Hepatocyte (in vitro differentiated cells): ENCODE measurements around the gene ATP8A2. TPM values are rescaled to one million over a fixed set of nuclear protein-coding genes. Genes with fewer than 3 reads are reported as not detected.

ENCODE experiments used
- DNase-seq: peaks from one replicate; pipeline ENCODE4 v3.0.0-alpha.2; 2016; ENCODE audit warnings: low spot score
- H2AFZ ChIP-seq: fragments of 200-600 bp; sonication (generic); 2 replicates; pipeline ENCODE4 v1.6.0; 2016; ENCODE audit warnings: antibody characterized with exemption, mild to moderate bottlenecking
- H3K27ac ChIP-seq: fragments of 200-600 bp; sonication (generic); 2 replicates; pipeline ENCODE4 v1.5.1; 2016; ENCODE audit warnings: mild to moderate bottlenecking
- H3K27me3 ChIP-seq: fragments of 200-600 bp; sonication (generic); 2 replicates; pipeline ENCODE4 v1.6.1; 2016
- H3K36me3 ChIP-seq: fragments of 200-600 bp; sonication (generic); replicated peaks from 2 replicates; pipeline ENCODE4 v1.5.1; 2016; ENCODE audit warnings: low read depth; ENCODE audit not compliant: insufficient read depth
- H3K4me1 ChIP-seq: fragments of 200-600 bp; sonication (generic); 2 replicates; pipeline ENCODE4 v1.5.1; 2016; ENCODE audit warnings: mild to moderate bottlenecking, moderate library complexity; ENCODE audit not compliant: insufficient read depth
- H3K4me2 ChIP-seq: fragments of 200-600 bp; sonication (generic); 2 replicates; pipeline ENCODE4 v1.6.0; 2016
- H3K4me3 ChIP-seq: fragments of 200-600 bp; sonication (generic); 2 replicates; pipeline ENCODE4 v1.5.1; 2016; ENCODE audit warnings: mild to moderate bottlenecking
- H3K79me2 ChIP-seq: fragments of 200-600 bp; sonication (generic); 2 replicates; pipeline ENCODE4 v1.6.0; 2017; ENCODE audit warnings: mild to moderate bottlenecking
- H3K9me2 ChIP-seq: fragments of 200-600 bp; sonication (generic); replicated peaks from 2 replicates; pipeline ENCODE4 v1.6.0; 2017; ENCODE audit warnings: mild to moderate bottlenecking; ENCODE audit not compliant: insufficient read depth
- H3K9me3 ChIP-seq: fragments of 200-600 bp; sonication (generic); 2 replicates; pipeline ENCODE4 v1.5.1; 2016; ENCODE audit warnings: low read depth, mild to moderate bottlenecking
- H4K20me1 ChIP-seq: fragments of 200-600 bp; sonication (generic); 2 replicates; pipeline ENCODE4 v1.6.0; 2016; ENCODE audit warnings: mild to moderate bottlenecking; ENCODE audit not compliant: insufficient read depth, poor library complexity, severe bottlenecking
- EZH2 ChIP-seq: fragments of 200-600 bp; sonication (generic); IDR thresholded peaks from 2 replicates; pipeline ENCODE4 v1.6.1; 2016; ENCODE audit warnings: antibody characterized with exemption, mild to moderate bottlenecking, borderline replicate concordance
- EZH2phosphoT487 ChIP-seq: fragments of 200-600 bp; sonication (generic); IDR thresholded peaks from one replicate; pipeline ENCODE4 v1.6.1; 2018; ENCODE audit warnings: antibody characterized with exemption, mild to moderate bottlenecking, low read depth, moderate library complexity; ENCODE audit not compliant: unreplicated experiment, severe bottlenecking
- WGBS: methylation state at CpG from one replicate; pipeline ENCODE4 v1.1.6; 2016; ENCODE audit warnings: low lambda C conversion rate; ENCODE audit errors: missing lambda C conversion rate; 5-methylcytosine and 5-hydroxymethylcytosine counted together
- polyA plus RNA-seq: library from polyadenylated mRNA; unstranded; fragments of >200 nt; fragmentation: Nextera tagmentation; extraction: Ambion mirVana; gene quantifications from 2 replicates; pipeline ENCODE4 v1.2.1, GENCODE V29; 2016
- total RNA-seq: library from RNA; depleted of rRNA; stranded (reverse); fragments of >200 nt; gene quantifications from 2 replicates; pipeline ENCODE4 v1.2.3, GENCODE V29; 2014
- TF ChIP-seq, protein P1 (sequence below): fragments of 200-600 bp; sonication (generic); IDR thresholded peaks from 2 replicates; pipeline ENCODE4 v1.5.1; 2016; ENCODE audit warnings: antibody characterized with exemption, mild to moderate bottlenecking; ENCODE audit not compliant: poor library complexity

ATP8A2 gene
- total and polyA plus RNA-seq, 2 experiments from 2014 or later = 2.1 to 3.1 TPM

GRCh38 chr13:25677956-25678355 is 306.2 kb downstream of the ATP8A2 start:
- Histone ChIP-seq H3K4me3 (no peak overlapping the region), H3K27me3 (no peaks in the 10 kb centered on the region), H3K4me2 (no peak overlapping the region), H3K27ac (no peak overlapping the region), H3K79me2 (no peaks in the 10 kb centered on the region), H3K9me3 (no peaks in the 10 kb centered on the region), H3K36me3 (no peaks in the 10 kb centered on the region), H4K20me1 (no peaks in the 10 kb centered on the region), H2AFZ (no peak overlapping the region), H3K9me2 (no peaks in the 10 kb centered on the region), H3K4me1 (no peaks in the 10 kb centered on the region)
- TF ChIP-seq EZH2phosphoT487 (no peak), EZH2 (no peak)
- TF ChIP-seq, protein P1, sequence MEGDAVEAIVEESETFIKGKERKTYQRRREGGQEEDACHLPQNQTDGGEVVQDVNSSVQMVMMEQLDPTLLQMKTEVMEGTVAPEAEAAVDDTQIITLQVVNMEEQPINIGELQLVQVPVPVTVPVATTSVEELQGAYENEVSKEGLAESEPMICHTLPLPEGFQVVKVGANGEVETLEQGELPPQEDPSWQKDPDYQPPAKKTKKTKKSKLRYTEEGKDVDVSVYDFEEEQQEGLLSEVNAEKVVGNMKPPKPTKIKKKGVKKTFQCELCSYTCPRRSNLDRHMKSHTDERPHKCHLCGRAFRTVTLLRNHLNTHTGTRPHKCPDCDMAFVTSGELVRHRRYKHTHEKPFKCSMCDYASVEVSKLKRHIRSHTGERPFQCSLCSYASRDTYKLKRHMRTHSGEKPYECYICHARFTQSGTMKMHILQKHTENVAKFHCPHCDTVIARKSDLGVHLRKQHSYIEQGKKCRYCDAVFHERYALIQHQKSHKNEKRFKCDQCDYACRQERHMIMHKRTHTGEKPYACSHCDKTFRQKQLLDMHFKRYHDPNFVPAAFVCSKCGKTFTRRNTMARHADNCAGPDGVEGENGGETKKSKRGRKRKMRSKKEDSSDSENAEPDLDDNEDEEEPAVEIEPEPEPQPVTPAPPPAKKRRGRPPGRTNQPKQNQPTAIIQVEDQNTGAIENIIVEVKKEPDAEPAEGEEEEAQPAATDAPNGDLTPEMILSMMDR = no peak
- WGBS = 78% methylated on average over 2 of the region's 2 CpGs
- no peak for DNase-seq

GRCh38 chr13:25678398-25678797 is 306.6 kb downstream of the ATP8A2 start:
- H4K20me1 ChIP-seq = no peaks in the 10 kb centered on the region
- 84% methylated on average over 2 of the region's 2 CpGs for WGBS
- no peak overlapping the region for H2AFZ ChIP-seq
- no peaks in the 10 kb centered on the region for H3K9me2 ChIP-seq
- no peaks in the 10 kb centered on the region for H3K36me3 ChIP-seq
- H3K4me1 ChIP-seq = no peaks in the 10 kb centered on the region
- H3K27ac ChIP-seq = no peak overlapping the region
- no peak overlapping the region for H3K4me2 ChIP-seq
- H3K27me3 ChIP-seq = no peaks in the 10 kb centered on the region
- DNase-seq = no peak
- H3K79me2 ChIP-seq = no peaks in the 10 kb centered on the region
- H3K9me3 ChIP-seq = no peaks in the 10 kb centered on the region
- TF ChIP-seq EZH2 = no peak
- TF ChIP-seq, protein P1 = no peak
- no peak for TF ChIP-seq EZH2phosphoT487
- no peak overlapping the region for H3K4me3 ChIP-seq

- Histone ChIP-seq H3K4me1 (no peaks in the 10 kb centered on the region), H3K9me3 (no peaks in the 10 kb centered on the region), H3K79me2 (no peaks in the 10 kb centered on the region), H3K27ac (no peak overlapping the region), H3K27me3 (no peaks in the 10 kb centered on the region), H3K36me3 (no peaks in the 10 kb centered on the region), H4K20me1 (no peaks in the 10 kb centered on the region), H2AFZ (no peak overlapping the region), H3K4me2 (no peak overlapping the region), H3K4me3 (no peak overlapping the region), H3K9me2 (no peaks in the 10 kb centered on the region)
- WGBS = 84% methylated on average over 2 of the region's 2 CpGs
- no peak for DNase-seq
- TF ChIP-seq, protein P1 = no peak
- no peak for TF ChIP-seq EZH2
These were observed 307.4 kb downstream of the ATP8A2 start for GRCh38 chr13:25679159-25679558.

GRCh38 chr13:25679936-25680335 is 308.2 kb downstream of the ATP8A2 start:
- H2AFZ ChIP-seq = no peak overlapping the region
- no peaks in the 10 kb centered on the region for H3K79me2 ChIP-seq
- no peaks in the 10 kb centered on the region for H3K9me2 ChIP-seq
- H3K9me3 ChIP-seq = no peaks in the 10 kb centered on the region
- H4K20me1 ChIP-seq = no peaks in the 10 kb centered on the region
- no peak for TF ChIP-seq EZH2phosphoT487
- TF ChIP-seq, protein P1 = no peak
- TF ChIP-seq EZH2 = no peak
- no peak overlapping the region for H3K4me2 ChIP-seq
- no peaks in the 10 kb centered on the region for H3K27me3 ChIP-seq
- H3K4me3 ChIP-seq = no peak overlapping the region
- DNase-seq = no peak
- H3K27ac ChIP-seq = no peak overlapping the region
- 95% methylated on average over 5 of the region's 5 CpGs for WGBS
- no peaks in the 10 kb centered on the region for H3K4me1 ChIP-seq
- no peaks in the 10 kb centered on the region for H3K36me3 ChIP-seq
